22Rv1 (cell line): Measurements from ENCODE around the gene FAM149B1.

Experiments used
- ZFX ChIP-seq: fragments of 450-650 bp; IDR thresholded peaks from 2 replicates; pipeline ENCODE4 v1.6.1; 2017; ENCODE audit warnings: antibody characterized with exemption, borderline replicate concordance
- TF ChIP-seq, protein P1 (sequence below): fragments of 450-650 bp; IDR thresholded peaks from 2 replicates; pipeline ENCODE4 v1.5.1; 2017; ENCODE audit warnings: mild to moderate bottlenecking

DNA sequence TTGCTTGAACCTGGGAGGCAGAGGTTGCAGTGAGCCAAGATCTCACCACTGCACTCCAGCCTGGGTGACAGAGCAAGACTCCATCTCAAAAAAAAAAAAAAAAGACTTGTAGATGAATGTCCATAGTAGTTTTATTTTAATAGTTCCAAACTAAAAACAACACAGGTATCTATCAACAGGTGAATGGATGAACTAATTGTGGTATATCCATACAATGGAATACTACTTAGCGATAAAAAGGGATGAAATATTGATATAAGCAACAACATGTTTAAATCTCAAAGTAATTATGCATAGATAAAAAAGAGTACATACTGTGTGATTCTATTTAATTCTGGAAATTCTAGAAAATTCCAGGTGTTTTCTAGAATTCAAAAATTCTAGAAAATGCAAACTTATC is 122.0 kb downstream of the FAM149B1 start:
- TF ChIP-seq, protein P1, sequence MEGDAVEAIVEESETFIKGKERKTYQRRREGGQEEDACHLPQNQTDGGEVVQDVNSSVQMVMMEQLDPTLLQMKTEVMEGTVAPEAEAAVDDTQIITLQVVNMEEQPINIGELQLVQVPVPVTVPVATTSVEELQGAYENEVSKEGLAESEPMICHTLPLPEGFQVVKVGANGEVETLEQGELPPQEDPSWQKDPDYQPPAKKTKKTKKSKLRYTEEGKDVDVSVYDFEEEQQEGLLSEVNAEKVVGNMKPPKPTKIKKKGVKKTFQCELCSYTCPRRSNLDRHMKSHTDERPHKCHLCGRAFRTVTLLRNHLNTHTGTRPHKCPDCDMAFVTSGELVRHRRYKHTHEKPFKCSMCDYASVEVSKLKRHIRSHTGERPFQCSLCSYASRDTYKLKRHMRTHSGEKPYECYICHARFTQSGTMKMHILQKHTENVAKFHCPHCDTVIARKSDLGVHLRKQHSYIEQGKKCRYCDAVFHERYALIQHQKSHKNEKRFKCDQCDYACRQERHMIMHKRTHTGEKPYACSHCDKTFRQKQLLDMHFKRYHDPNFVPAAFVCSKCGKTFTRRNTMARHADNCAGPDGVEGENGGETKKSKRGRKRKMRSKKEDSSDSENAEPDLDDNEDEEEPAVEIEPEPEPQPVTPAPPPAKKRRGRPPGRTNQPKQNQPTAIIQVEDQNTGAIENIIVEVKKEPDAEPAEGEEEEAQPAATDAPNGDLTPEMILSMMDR, result no peak
- no peak for TF ChIP-seq ZFX
